Measurements from ENCODE around the gene RREB1.

The RREB1 gene

GRCh38 chr6:7060769-7061516 lies 46.8 kb upstream of the RREB1 start (continued):
- TF ChIP-seq ZNF202 (tag by site-specific recombination; IDR thresholded peaks at IDR 0.05; ENCODE audit: borderline replicate concordance) (peak; percentile 76; the same call in 1 of the 2 replicates), ZNF664 (tag by site-specific recombination; IDR thresholded peaks at IDR 0.05) (peak; percentile 79), ZBTB11 (tag by site-specific recombination; conservative IDR thresholded peaks at IDR 0.05; ENCODE audit: low read depth) (peak; percentile 78), ZNF394 (tag by site-specific recombination; IDR thresholded peaks at IDR 0.05; ENCODE audit: borderline replicate concordance) (peak; percentile 97), ZBTB8A (tag by site-specific recombination; IDR thresholded peaks at IDR 0.05) (peak; percentile 82), ZNF157 (tag by site-specific recombination; IDR thresholded peaks at IDR 0.05) (no peak), ZNF580 (tag by site-specific recombination; IDR thresholded peaks at IDR 0.05) (0 out of 2 replicates have a peak, but pooled peaks have one; percentile 39), ZNF433 (tag by site-specific recombination; IDR thresholded peaks at IDR 0.05; ENCODE audit: low read depth) (peak; percentile 91), ZNF292 (tag by site-specific recombination; IDR thresholded peaks at IDR 0.05; ENCODE audit: borderline replicate concordance, low read depth) (0 out of 2 replicates have a peak, but pooled peaks have one; percentile 60), ZNF280C (tag by site-specific recombination; IDR thresholded peaks at IDR 0.05) (no peak), ZNF184 (tag by site-specific recombination; IDR thresholded peaks at IDR 0.05) (no peak), ZNF398 (tag by site-specific recombination; IDR thresholded peaks at IDR 0.05) (no peak), ZNF426 (tag by site-specific recombination; IDR thresholded peaks at IDR 0.05) (peak; percentile 94), ZNF354C (tag by site-specific recombination; IDR thresholded peaks at IDR 0.05; ENCODE audit: borderline replicate concordance, low read depth) (0 out of 2 replicates have a peak, but pooled peaks have one; percentile 60), KLF7 (tag by site-specific recombination; IDR thresholded peaks at IDR 0.05; ENCODE audit: borderline replicate concordance) (peak; percentile 63; the same call in 1 of the 2 replicates), ZNF510 (tag by site-specific recombination; IDR thresholded peaks at IDR 0.05; ENCODE audit: insufficient replicate concordance) (peak; percentile 86), ZNF10 (tag by site-specific recombination; IDR thresholded peaks at IDR 0.05) (no peak), ZNF555 (tag by site-specific recombination; conservative IDR thresholded peaks at IDR 0.05) (peak; percentile 88), ZNF223 (tag by site-specific recombination; IDR thresholded peaks at IDR 0.05) (0 out of 2 replicates have a peak, but pooled peaks have one; percentile 55), GLI2 (tag by site-specific recombination; IDR thresholded peaks at IDR 0.05; ENCODE audit: borderline replicate concordance, low read depth) (peak; percentile 46; the same call in 1 of the 2 replicates), ZNF404 (tag by site-specific recombination; IDR thresholded peaks at IDR 0.05) (peak; percentile 56; the same call in 1 of the 2 replicates), ZNF629 (tag by site-specific recombination; IDR thresholded peaks at IDR 0.05) (peak; percentile 66), ZNF341 (tag by site-specific recombination; IDR thresholded peaks at IDR 0.05; ENCODE audit: low read depth) (peak; percentile 22; the same call in 1 of the 2 replicates), ZXDB (tag by site-specific recombination; IDR thresholded peaks at IDR 0.05) (peak; percentile 63; the same call in 1 of the 2 replicates), MYNN (tag by site-specific recombination; IDR thresholded peaks at IDR 0.05; ENCODE audit: borderline replicate concordance) (no peak), ZNF654 (tag by site-specific recombination; IDR thresholded peaks at IDR 0.05; ENCODE audit: low read depth) (peak; percentile 33)
- TF ChIP-seq, protein P1, sequence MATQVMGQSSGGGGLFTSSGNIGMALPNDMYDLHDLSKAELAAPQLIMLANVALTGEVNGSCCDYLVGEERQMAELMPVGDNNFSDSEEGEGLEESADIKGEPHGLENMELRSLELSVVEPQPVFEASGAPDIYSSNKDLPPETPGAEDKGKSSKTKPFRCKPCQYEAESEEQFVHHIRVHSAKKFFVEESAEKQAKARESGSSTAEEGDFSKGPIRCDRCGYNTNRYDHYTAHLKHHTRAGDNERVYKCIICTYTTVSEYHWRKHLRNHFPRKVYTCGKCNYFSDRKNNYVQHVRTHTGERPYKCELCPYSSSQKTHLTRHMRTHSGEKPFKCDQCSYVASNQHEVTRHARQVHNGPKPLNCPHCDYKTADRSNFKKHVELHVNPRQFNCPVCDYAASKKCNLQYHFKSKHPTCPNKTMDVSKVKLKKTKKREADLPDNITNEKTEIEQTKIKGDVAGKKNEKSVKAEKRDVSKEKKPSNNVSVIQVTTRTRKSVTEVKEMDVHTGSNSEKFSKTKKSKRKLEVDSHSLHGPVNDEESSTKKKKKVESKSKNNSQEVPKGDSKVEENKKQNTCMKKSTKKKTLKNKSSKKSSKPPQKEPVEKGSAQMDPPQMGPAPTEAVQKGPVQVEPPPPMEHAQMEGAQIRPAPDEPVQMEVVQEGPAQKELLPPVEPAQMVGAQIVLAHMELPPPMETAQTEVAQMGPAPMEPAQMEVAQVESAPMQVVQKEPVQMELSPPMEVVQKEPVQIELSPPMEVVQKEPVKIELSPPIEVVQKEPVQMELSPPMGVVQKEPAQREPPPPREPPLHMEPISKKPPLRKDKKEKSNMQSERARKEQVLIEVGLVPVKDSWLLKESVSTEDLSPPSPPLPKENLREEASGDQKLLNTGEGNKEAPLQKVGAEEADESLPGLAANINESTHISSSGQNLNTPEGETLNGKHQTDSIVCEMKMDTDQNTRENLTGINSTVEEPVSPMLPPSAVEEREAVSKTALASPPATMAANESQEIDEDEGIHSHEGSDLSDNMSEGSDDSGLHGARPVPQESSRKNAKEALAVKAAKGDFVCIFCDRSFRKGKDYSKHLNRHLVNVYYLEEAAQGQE (tag by site-specific recombination; IDR thresholded peaks at IDR 0.05), result peak; percentile 80; the same call in 1 of the 2 replicates
